Measurements from ENCODE around the gene SLCO3A1.

The SLCO3A1 gene

DNA sequence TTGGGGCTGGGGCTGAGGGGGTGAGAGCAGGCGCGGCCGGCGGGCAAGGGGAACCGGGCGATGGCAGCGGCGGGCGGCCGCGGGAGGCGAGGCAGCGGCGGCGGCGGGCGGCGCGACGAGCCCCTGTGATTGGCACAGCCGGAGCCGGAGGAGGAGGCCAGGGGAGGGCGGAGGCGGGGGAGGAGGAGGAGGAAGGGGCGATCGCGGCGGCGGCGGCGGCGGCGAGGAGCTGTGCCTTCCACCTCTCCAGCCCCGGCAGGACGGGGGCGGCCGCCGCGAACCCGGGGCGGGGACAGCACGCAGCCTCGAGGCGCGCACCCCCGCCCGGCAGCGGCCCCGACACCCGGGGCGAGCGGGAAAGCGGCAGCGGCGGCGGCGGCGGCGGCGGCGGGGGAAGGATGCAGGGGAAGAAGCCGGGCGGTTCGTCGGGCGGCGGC, at the start of gene SLCO3A1:
Gene SLCO3A1 (plus strand): TSS at position 198 of the 437 bp plus-strand sequence.
- peak; percentile 72 for DNase-seq

DNA sequence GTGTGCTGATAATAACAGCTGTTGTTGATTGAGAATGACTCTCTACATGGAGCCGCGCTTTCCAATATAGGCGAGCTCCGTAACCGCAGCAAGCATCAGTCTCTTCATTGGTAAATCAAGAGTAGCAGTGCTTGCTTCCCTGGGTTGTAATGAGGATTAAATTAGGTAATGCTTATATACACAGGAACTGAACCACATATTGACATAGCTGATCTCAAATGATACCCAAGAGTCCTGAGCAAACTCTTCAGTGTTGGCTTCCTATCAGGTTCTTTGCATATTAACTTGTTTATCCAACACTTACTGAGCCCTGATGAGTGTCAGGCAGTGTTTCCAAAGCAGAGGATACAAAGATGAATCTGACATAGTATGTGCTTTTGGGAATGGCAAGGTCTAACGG, 46.4 kb upstream of the SLCO3A1 start:
- DNase-seq = no peak

DNA sequence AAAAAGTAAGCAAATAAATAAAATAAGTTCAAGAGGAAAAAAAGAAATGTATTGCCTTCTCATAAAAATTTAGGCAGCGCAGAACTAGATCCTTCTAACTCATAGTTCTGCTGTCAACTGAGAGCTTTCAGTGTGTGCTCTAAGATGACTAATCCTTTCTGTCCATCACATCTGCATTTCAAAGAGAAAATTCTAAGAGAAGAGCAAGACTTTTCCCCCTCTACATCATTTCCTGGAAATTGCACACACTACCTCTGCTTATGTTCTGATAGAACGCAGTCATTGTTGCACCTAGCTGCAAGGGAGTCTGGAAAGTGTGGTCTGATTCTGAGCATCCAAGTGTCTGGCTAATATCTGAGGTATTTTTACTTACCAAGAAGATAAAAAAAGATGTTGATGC, 39.6 kb upstream of the SLCO3A1 start:
- no peak for DNase-seq

GRCh38 chr15:91816942-91817341, 36.6 kb upstream of the SLCO3A1 start:
- no peak for DNase-seq

DNA sequence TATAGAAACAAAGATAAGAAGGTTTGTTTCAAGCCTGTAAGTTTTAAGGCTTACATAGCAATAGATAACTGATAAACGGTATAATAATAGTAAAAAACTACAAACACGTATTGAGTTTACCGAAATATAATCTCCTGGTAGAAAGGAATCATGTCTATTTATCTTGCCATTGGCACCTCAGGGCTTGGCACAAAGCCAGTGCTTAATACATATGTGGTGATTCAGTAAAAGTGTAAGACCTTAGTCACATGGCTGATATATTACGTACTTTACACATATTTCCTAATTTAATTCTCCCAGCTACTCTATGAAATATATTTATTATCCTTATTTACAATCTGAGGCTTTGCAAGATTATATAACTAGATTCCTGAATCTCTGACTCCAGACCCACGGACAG, 32.0 kb upstream of the SLCO3A1 start:
- no peak for DNase-seq

GRCh38 chr15:91824256-91824655, 29.3 kb upstream of the SLCO3A1 start:
- DNase-seq = no peak

DNA sequence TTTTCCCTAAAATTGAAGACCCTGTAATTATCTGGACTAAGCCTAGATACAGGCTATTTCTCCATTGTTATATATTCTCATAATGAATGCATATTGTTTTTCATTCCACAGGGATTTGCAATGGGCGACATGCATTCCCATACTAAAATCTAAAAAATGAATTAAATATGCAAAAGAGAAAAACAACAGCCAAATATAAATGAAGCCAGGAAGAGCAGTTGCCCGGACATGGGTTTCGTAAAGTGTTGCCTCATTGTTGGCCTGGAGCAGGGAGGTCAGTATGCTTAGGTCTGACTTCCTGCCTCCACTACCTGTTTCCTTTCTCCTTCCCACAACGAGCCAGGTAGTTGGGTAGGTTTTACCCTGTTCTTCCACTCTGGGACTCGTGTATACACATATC, 27.1 kb upstream of the SLCO3A1 start:
- DNase-seq = no peak

- DNase-seq = no peak
These were observed 20.5 kb upstream of the SLCO3A1 start for GRCh38 chr15:91833056-91833455.

DNA sequence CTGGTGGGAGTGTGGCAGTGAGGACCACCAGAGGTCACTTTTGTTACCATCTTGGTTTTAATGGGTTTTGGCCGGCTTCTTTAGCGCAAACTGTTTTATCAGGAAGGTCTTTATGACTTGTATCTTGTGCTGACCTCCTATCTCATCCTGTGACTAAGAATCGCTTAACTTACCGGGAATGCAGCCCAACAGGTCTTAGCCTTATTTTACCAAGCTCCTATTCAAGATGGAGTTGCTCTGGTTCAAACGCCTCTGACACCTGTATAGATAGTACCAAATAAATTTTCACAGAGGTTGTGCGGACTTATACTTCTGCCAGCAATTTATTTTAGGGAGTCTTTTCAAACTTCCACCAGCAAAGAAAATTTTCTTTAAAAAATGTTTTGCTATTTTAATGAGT, 13.6 kb upstream of the SLCO3A1 start:
- no peak for DNase-seq

- DNase-seq = no peak
These were observed 11.6 kb upstream of the SLCO3A1 start for GRCh38 chr15:91841861-91842260.

- DNase-seq = no peak
These were observed 9.2 kb upstream of the SLCO3A1 start for GRCh38 chr15:91844341-91844740.

DNA sequence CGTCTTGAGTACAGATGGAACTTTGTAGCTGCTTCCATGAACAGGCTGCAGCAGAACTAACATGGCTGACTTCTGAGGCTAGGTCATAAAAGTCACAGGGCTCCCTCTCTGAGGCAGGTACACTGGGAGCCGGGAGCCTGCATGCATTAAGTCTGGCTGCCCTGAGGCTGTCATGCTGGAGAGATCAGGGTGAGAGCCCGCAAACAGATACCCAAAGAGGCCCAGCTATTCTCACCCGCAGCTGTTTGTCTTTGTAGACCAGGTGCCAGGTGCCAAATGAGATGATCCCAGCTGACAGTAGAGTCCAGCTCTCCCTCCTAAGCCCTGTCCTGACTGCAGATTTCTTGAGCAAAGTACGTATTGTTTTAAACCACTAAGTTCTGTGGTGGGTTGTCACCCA, 8.6 kb upstream of the SLCO3A1 start:
- no peak for DNase-seq

DNA sequence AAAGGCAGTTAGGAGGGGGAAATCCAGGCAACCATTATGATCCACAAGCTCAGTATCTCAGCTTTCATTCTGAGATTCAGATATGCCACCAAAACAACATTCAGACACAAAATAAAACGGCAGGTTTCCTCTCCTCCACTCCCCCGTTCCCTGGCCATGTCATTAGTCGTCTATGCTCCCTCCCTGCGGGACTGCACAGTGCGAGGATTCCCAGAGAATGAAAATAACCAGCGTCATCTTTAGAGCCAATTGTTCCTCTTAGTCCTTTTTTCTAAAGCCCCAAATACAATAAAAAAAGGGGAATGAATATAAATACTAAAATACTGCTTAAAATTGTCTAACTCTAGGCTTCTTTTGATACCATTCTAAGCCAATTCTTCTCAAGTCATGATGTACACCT, 7.8 kb upstream of the SLCO3A1 start:
- no peak for DNase-seq

DNA sequence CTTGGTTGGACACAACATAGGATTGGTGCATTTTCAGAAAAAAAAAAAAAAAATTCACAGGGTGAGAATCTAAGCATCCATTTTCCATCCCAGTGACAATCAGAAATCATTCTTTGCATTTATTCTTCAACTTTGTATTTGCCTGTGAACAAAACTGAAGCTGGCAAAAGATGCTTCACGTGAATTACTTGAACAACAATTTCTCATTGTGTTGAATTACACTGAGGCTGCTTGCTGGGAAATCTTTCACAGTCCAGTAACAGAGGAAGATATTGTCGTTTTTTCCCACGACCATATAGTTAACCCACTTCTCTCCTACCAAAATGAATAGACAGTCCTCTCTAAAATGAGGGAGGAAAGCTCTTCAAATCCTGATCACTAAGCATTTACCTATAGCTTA, 4.3 kb upstream of the SLCO3A1 start:
- DNase-seq = no peak

DNA sequence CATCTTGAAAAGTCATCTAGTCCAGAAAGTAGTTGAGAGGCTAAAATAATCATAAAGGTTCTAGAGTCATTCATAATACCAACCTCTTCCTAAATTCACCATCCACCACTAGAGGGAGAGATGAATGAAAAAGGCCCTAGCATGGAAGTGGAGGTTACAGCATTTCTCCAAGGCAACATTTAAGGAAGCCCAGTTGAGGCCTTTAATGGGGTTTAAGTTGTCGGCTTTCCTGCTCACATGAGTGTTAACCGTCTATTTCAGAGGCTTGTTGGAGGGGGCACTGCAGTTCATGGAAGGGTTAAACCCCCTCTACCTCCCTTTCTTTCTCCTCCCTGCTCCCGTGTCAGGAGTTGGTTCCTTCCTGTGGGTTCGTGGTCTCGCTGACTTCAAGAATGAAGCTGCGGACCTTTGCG, 3.8 kb upstream of the SLCO3A1 start:
- DNase-seq = peak; percentile 70

GRCh38 chr15:91852741-91853510, 582 bp upstream of the SLCO3A1 start:
- peak; percentile 97 for DNase-seq

DNA sequence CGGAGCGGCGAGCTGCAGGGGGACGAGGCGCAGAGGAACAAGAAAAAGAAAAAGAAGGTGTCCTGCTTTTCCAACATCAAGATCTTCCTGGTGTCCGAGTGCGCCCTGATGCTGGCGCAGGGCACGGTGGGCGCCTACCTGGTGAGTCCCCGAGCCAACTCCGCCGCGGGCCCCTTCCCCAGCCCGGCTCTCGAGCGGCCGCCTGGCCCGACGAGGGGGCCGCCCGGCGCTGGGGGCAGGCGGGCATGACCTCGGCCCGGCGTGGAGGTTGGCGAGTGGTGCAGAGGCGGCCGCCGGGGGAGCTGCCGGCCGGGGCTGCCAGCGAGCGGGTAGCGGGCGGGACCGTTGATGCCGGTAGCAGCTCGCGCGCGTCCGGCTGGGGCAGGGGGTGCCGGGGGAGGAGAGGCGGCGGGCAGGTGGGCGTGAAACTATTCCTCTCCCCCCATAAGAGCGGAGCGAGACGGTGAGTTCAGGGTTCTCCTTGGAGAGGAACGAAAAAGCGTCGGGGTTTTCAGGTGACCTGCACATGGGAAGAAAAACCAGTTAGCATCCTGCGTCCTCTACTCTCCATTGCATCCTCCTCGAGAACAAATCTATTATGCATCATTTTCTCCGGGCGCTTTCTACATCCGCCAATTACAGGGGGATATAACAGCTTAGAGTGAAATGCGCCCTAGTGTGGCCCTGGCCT, 585 bp downstream of the SLCO3A1 start:
- DNase-seq = peak; percentile 58

DNA sequence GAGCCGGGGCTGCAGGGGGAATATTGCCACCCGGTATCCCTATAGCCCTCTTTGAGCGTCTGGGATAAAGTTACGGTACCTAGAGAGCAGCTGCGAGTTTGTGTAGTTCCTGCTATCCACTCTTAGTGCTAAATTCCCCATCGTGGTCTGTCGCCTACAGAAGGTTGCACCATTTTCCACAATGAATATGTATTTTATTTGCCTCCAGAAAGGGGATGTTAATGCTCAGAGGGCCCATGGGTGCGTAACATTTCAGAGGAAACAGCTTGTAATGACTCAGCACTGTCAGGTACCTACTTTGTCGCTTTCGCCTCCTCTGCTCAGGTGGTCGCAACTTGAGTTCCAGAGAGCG, 1.1 kb downstream of the SLCO3A1 start:
- DNase-seq = peak; percentile 83

DNA sequence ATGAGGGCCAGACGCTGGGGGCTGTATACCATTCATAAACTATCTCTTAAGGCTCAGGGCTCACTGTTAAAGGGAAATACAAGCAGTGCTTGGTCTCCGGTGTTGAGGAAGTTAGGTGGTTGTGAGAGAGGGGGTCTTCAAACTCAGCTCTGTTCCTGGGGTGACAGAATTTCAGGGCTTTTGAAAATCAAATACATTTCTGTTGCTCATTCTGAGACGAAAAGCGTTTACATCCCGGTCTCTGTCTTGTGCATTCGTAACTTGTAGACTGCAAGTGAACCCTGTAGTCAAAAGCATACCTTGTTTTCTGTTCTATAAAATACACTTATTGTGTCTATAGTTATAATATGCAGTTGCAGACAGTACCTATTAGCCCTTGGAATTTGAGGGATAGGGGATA, 1.7 kb downstream of the SLCO3A1 start:
- DNase-seq = no peak

GRCh38 chr15:91855684-91856489, 2.4 kb downstream of the SLCO3A1 start:
- DNase-seq = no peak

DNA sequence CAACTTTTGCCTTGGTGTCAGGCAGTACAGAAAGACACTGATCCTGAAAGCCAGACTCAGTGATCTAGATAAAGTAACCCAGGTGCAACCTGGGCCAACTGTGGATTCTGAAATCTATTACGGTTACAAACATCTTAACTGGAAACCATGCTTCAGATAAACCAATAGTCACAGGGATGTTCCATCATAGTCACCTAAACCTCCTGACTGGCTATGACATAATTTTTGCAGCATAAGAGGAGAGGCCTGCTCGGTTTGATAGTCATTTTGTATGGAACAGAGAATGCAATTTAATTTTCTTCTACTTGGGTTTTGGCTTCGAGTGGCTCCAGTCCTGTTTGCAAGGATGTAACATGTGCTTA, 3.7 kb downstream of the SLCO3A1 start:
- no peak for DNase-seq

DNA sequence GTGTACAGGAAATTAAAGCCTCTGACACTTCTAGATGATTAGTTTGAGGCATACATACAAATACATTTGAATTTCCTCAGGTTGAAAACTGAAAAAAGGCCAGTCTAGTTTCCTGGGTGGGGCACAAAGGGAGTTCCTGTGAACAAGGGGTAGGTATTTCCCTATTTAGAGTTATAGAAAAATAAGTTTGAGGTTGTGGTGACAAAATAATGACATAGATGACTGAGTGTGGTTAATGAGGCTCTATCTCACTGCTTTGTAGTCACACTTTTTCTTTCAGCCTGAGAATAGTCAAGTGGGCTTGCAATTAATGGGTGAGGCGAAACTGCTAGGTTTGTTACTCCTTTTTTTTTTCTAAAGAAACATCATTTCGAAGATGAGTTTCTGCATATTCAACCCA, 4.3 kb downstream of the SLCO3A1 start:
- DNase-seq = peak; percentile 63

- no peak for DNase-seq
These were observed 7.0 kb downstream of the SLCO3A1 start for GRCh38 chr15:91860498-91860897.

- DNase-seq = peak; percentile 94
These were observed 7.7 kb downstream of the SLCO3A1 start for GRCh38 chr15:91861223-91861622.
